Upper lobe of left lung (tissue), 4 donors: ENCODE measurements around the gene ZNF32.

ENCODE experiments used
- CTCF ChIP-seq, 6 experiments: fragments of 450-650 bp in 4 of 6; fragments of 200-600 bp in 2 of 6; sonication (generic) in 2 of 6; IDR thresholded peaks; one replicate each; pipeline ENCODE4 v1.5.1; 2016 to 2019; ENCODE audit warnings: antibody characterized with exemption in 6 of 6
- EP300 ChIP-seq, 4 donors: sonication (generic); formaldehyde crosslinking; IDR thresholded peaks; one replicate each; pipeline ENCODE4 v1.5.1; 2017; ENCODE audit warnings: antibody characterized with exemption in 4 of 4, control low read depth in 2 of 4
- POLR2A ChIP-seq, 4 donors: fragments of 450-650 bp; IDR thresholded peaks; one replicate each; pipeline ENCODE4 v1.5.1; 2016 to 2017; ENCODE audit warnings: antibody characterized with exemption in 4 of 4, mild to moderate bottlenecking in 2 of 4
- POLR2AphosphoS5 ChIP-seq, 2 donors: sonication (generic); formaldehyde crosslinking; IDR thresholded peaks; one replicate each; pipeline ENCODE4 v1.5.1; 2017; ENCODE audit warnings: antibody characterized with exemption in 2 of 2

GRCh38 chr10:43645866-43646265 is 2.8 kb downstream of the ZNF32 start:
- TF ChIP-seq CTCF (IDR thresholded peaks at IDR 0.05) (no peak), POLR2A (IDR thresholded peaks at IDR 0.05) (no peak), POLR2AphosphoS5 (IDR thresholded peaks at IDR 0.05) (no peak), EP300 (IDR thresholded peaks at IDR 0.05) (no peak)
